GM12875 (cell line): Measurements from ENCODE around the gene ZNF488.

Source experiments
- H3K4me3 ChIP-seq: one replicate; pipeline ENCODE4 v1.5.1; 2011; ENCODE audit warnings: low read depth, low read length, control low read depth
- CTCF ChIP-seq: IDR thresholded peaks from 2 replicates; pipeline ENCODE4 v1.5.1; 2011; ENCODE audit warnings: low read depth, mild to moderate bottlenecking, control low read depth, inconsistent platforms, low read length, moderate library complexity, borderline replicate concordance; ENCODE audit not compliant: insufficient read depth

ZNF488 gene

GRCh38 chr10:47350671-47351640 lies 33.1 kb downstream of the ZNF488 start:
- no peak overlapping the region for H3K4me3 ChIP-seq
- TF ChIP-seq CTCF: no peak

GRCh38 chr10:47349941-47350371 lies 34.1 kb downstream of the ZNF488 start:
- no peak for TF ChIP-seq CTCF
- no peak overlapping the region for H3K4me3 ChIP-seq

GRCh38 chr10:47349516-47349915 lies 34.6 kb downstream of the ZNF488 start:
- no peak for TF ChIP-seq CTCF
- H3K4me3 ChIP-seq: no peak overlapping the region

- TF ChIP-seq CTCF: no peak
- no peak overlapping the region for H3K4me3 ChIP-seq
Measured at GRCh38 chr10:47348661-47349470, 35.2 kb downstream of the ZNF488 start.

DNA sequence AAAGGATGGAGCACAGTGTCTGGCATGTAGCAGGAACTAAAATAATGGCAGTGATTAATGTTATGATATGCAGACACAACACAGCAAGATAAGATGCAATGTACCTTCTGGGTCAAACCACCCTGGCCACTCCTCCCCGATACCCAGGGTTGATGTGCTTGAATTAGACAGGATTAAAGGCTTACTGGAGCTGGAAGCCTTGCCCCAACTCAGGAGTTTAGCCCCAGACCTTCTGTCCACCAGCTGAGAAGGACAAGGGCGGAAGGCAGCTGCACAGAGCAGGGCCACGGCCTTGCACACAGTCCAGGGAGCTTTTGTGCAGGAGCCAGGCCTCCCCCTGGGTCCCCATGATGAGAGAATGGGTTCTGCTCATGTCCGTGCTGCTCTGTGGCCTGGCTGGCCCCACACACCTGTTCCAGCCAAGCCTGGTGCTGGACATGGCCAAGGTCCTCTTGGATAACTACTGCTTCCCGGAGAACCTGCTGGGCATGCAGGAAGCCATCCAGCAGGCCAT lies 35.9 kb downstream of the ZNF488 start, which contains the start of gene RBP3:
Gene RBP3, plus strand, starts transcription at position 226 of the 514 bp plus-strand sequence. Its CDS starts 122 bp downstream, at position 348.
- no peak for TF ChIP-seq CTCF
- no peak within 1 kb of the TSS for H3K4me3 ChIP-seq

DNA sequence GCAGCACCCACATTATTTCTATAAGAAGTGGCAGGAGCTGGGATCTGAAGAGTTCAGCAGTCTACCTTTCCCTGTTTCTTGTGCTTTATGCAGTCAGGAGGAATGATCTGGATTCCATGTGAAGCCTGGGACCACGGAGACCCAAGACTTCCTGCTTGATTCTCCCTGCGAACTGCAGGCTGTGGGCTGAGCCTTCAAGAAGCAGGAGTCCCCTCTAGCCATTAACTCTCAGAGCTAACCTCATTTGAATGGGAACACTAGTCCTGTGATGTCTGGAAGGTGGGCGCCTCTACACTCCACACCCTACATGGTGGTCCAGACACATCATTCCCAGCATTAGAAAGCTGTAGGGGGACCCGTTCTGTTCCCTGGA lies 36.8 kb downstream of the ZNF488 start:
- no peak for TF ChIP-seq CTCF

More for the DNA sequence above, 36.8 kb downstream of the ZNF488 start:
- H3K4me3 ChIP-seq: no peak overlapping the region
